Mesenchymal stem cell (in vitro differentiated cells and primary cell): ENCODE measurements around the gene TM6SF1.

Experiments
- DNase-seq: peaks from one replicate; pipeline ENCODE4 v3.0.0-alpha.2; 2013
- H2AFZ ChIP-seq: one replicate; pipeline ENCODE4 v1.6.1; 2013; ENCODE audit warnings: low read depth, mild to moderate bottlenecking, control low read depth, inconsistent platforms, low read length, moderate library complexity
- H2AK5ac ChIP-seq: 2 replicates; pipeline ENCODE4 v1.6.1; 2013; ENCODE audit warnings: low read length, moderate library complexity, mild to moderate bottlenecking, inconsistent platforms; ENCODE audit not compliant: severe bottlenecking
- H2BK120ac ChIP-seq: one replicate; pipeline ENCODE4 v1.6.1; 2013; ENCODE audit warnings: low read depth, mild to moderate bottlenecking, inconsistent platforms, low read length, moderate library complexity
- H2BK12ac ChIP-seq, 2 experiments: one replicate each; pipeline ENCODE4 v1.6.1; 2013; ENCODE audit warnings: inconsistent platforms in 2 of 2, low read length in 2 of 2, mild to moderate bottlenecking in 2 of 2, moderate library complexity in 2 of 2, control low read depth in 1 of 2
- H2BK15ac ChIP-seq: one replicate; pipeline ENCODE4 v1.6.1; 2013; ENCODE audit warnings: mild to moderate bottlenecking, low read depth, inconsistent platforms; ENCODE audit not compliant: poor library complexity, severe bottlenecking
- H2BK5ac ChIP-seq: 2 replicates; pipeline ENCODE4 v1.6.1; 2013; ENCODE audit warnings: low read depth, mild to moderate bottlenecking, low read length, control low read depth, inconsistent platforms; ENCODE audit not compliant: poor library complexity, severe bottlenecking
- H3K14ac ChIP-seq, 2 experiments: one replicate each; pipeline ENCODE4 v1.6.1; 2013; ENCODE audit warnings: inconsistent platforms in 2 of 2, low read length in 2 of 2, control low read depth in 1 of 2, mild to moderate bottlenecking in 1 of 2, moderate library complexity in 1 of 2
- H3K18ac ChIP-seq, 2 experiments: one replicate each; pipeline ENCODE4 v1.6.1; 2013; ENCODE audit warnings: inconsistent platforms in 2 of 2, low read length in 2 of 2, control low read depth in 1 of 2, low read depth in 1 of 2, mild to moderate bottlenecking in 1 of 2
- H3K23ac ChIP-seq, 2 experiments: one replicate each; pipeline ENCODE4 v1.6.1; 2013; ENCODE audit warnings: inconsistent platforms in 2 of 2, low read length in 2 of 2, mild to moderate bottlenecking in 2 of 2, moderate library complexity in 2 of 2, control low read depth in 1 of 2
- H3K27ac ChIP-seq: 2 replicates; pipeline ENCODE4 v1.5.1; 2013; ENCODE audit warnings: mild to moderate bottlenecking, moderate library complexity, low read length, control low read depth, inconsistent platforms; ENCODE audit not compliant: poor library complexity, severe bottlenecking
- H3K27me3 ChIP-seq, 2 experiments: 2 replicates each; pipeline versions ENCODE4 v1.6.1 to v1.7.0; 2013; ENCODE audit warnings: low read length in 2 of 2, mild to moderate bottlenecking in 2 of 2, moderate library complexity in 2 of 2, control low read depth in 1 of 2, inconsistent platforms in 1 of 2; ENCODE audit not compliant: control insufficient read depth in 1 of 2, insufficient read depth in 1 of 2
- H3K36me3 ChIP-seq, 2 experiments: 2 replicates each; pipeline versions ENCODE4 v1.6.1 to v1.7.0; 2013; ENCODE audit warnings: low read length in 2 of 2, control low read depth in 1 of 2, inconsistent platforms in 1 of 2, low read depth in 1 of 2, mild to moderate bottlenecking in 1 of 2; ENCODE audit not compliant: insufficient read depth in 2 of 2, control insufficient read depth in 1 of 2
- H3K4ac ChIP-seq, 2 experiments: one replicate each; pipeline ENCODE4 v1.6.1; 2013; ENCODE audit warnings: inconsistent platforms in 2 of 2, low read length in 2 of 2, mild to moderate bottlenecking in 2 of 2, moderate library complexity in 2 of 2, control low read depth in 1 of 2, low read depth in 1 of 2
- H3K4me1 ChIP-seq: 2 replicates; pipeline ENCODE4 v1.6.1; 2013; ENCODE audit warnings: low read depth, low read length, control low read depth; ENCODE audit not compliant: control insufficient read depth, insufficient read depth
- H3K4me2 ChIP-seq: 2 replicates; pipeline ENCODE4 v1.6.1; 2013; ENCODE audit warnings: low read length, mild to moderate bottlenecking, inconsistent platforms; ENCODE audit not compliant: poor library complexity, severe bottlenecking
- H3K4me3 ChIP-seq, 2 experiments: 2 replicates each; pipeline versions ENCODE4 v1.5.1 to v1.7.0; 2013; ENCODE audit warnings: low read length in 2 of 2, mild to moderate bottlenecking in 2 of 2, control low read depth in 1 of 2, low read depth in 1 of 2; ENCODE audit not compliant: insufficient read depth in 1 of 2
- H3K79me1 ChIP-seq: replicated peaks from 2 replicates; pipeline ENCODE4 v1.6.1; 2013; ENCODE audit warnings: mild to moderate bottlenecking, control low read depth, low read length, inconsistent platforms; ENCODE audit not compliant: poor library complexity, severe bottlenecking
- H3K9ac ChIP-seq: 2 replicates; pipeline ENCODE4 v1.7.0; 2013; ENCODE audit warnings: mild to moderate bottlenecking, low read length, moderate library complexity
- H3K9me3 ChIP-seq: 2 replicates; pipeline ENCODE4 v1.7.0; 2013; ENCODE audit warnings: mild to moderate bottlenecking, low read length; ENCODE audit not compliant: control insufficient read depth
- H4K8ac ChIP-seq: one replicate; pipeline ENCODE4 v1.6.1; 2013; ENCODE audit warnings: inconsistent platforms, mild to moderate bottlenecking, low read length, moderate library complexity
- H4K91ac ChIP-seq: one replicate; pipeline ENCODE4 v1.6.1; 2013; ENCODE audit warnings: mild to moderate bottlenecking, low read length, inconsistent platforms
- WGBS: methylation state at CpG from one replicate; pipeline ENCODE4 v1.1.7; 2013; ENCODE audit warnings: mixed read lengths; 5-methylcytosine and 5-hydroxymethylcytosine counted together

Gene TM6SF1

DNA sequence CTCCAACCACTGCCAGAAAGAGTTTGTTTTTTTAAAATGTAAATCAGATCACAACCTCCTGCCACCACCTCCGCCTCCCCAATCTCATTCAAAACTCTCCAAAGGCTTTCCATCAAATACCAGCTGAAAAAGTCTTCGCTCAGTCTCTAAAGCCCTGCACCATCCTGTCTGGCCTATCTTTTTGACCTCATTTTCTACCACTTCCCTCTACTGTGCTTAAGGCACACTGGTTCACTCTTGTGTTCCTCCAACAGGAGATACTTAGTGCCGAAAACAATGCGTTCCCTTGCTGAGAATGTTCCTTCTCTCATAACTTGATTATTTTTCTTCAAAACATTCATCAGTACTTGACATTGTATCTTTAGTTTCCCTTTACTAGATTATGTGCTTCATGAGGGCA is 43.9 kb upstream of the TM6SF1 start:
- no peak overlapping the region for H3K4ac ChIP-seq
- H3K27me3 ChIP-seq: no peaks in the 10 kb centered on the region
- H2BK120ac ChIP-seq: no peak overlapping the region
- no peak overlapping the region for H3K23ac ChIP-seq
- H2BK15ac ChIP-seq: no peak overlapping the region
- H4K91ac ChIP-seq: no peak overlapping the region
- H2BK5ac ChIP-seq: no peak overlapping the region
- no peak for DNase-seq
- no peak overlapping the region for H3K4me2 ChIP-seq
- no peak overlapping the region for H3K18ac ChIP-seq
- H3K9ac ChIP-seq: no peak overlapping the region
- peaks cover 5% of the 10 kb centered on the region for H3K4me1 ChIP-seq
- WGBS: 97% methylated on average over 3 of the region's 4 CpGs
- H3K79me1 ChIP-seq: peaks cover 1% of the 10 kb centered on the region
- no peak overlapping the region for H2AFZ ChIP-seq
- no peak overlapping the region for H3K27ac ChIP-seq
- no peaks in the 10 kb centered on the region for H3K9me3 ChIP-seq
- no peak overlapping the region for H3K14ac ChIP-seq
- no peak overlapping the region for H2AK5ac ChIP-seq
- no peak overlapping the region for H2BK12ac ChIP-seq
- no peak overlapping the region for H4K8ac ChIP-seq
- H3K4me3 ChIP-seq: peak overlapping the region in 1 of 2 experiments; percentile 96
- no peaks in the 10 kb centered on the region for H3K36me3 ChIP-seq

DNA sequence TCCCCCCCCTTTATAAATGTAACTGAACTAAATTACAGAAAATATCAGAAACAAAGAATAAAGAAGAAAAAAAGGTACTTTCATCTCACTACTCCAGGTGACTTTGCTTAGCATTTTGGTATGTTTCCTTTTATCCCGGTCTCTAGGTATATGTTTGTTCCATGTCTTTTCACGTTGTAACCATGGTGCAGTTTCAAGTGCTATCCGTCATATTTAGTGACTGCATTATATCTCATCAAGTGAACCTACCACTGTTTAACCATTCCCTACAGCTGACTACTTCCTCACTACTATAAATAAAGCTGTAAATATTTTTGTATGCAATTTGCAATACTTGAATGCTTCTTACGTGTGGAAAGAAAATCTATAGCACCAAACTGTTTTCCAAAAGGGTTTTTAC is 42.6 kb upstream of the TM6SF1 start:
- Histone ChIP-seq H3K14ac (no peak overlapping the region), H2BK15ac (no peak overlapping the region), H3K23ac (no peak overlapping the region), H3K27me3 (no peaks in the 10 kb centered on the region), H2AK5ac (no peak overlapping the region), H4K91ac (no peak overlapping the region), H3K9ac (peak overlapping the region; percentile 96), H3K4ac (no peak overlapping the region), H2BK120ac (no peak overlapping the region), H3K4me3 (peak overlapping the region in 1 of 2 experiments; percentile 96), H2BK12ac (no peak overlapping the region), H3K27ac (no peak overlapping the region), H2BK5ac (no peak overlapping the region), H3K36me3 (no peaks in the 10 kb centered on the region), H3K18ac (no peak overlapping the region), H2AFZ (no peak overlapping the region), H3K79me1 (peaks cover 1% of the 10 kb centered on the region), H3K4me1 (peaks cover 5% of the 10 kb centered on the region), H4K8ac (no peak overlapping the region), H3K4me2 (peak overlapping the region; percentile 65), H3K9me3 (no peaks in the 10 kb centered on the region)
- peak; percentile 62 for DNase-seq
- 56% methylated on average over 3 of the region's 4 CpGs for WGBS

DNA sequence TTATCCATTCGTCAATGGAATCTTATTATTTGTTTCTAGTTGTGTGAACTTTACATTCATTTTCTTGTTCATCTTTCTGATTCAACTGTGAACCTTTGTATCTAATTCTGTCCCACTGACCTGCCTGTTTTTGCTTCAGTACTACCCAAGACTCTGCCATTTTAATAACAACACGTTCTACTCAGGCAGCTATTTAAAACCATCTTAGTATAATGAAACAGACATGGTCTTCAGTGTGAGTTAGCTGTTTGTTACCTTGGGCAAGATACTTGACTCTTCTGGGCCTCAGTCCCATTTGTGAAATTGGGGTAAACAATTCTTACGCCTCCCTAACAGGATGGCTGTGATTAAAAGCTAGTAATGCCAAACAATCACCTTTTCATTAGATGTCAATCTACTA is 42.0 kb upstream of the TM6SF1 start:
- H3K9me3 ChIP-seq: no peaks in the 10 kb centered on the region
- no peak overlapping the region for H4K8ac ChIP-seq
- H2AK5ac ChIP-seq: no peak overlapping the region
- H3K4me1 ChIP-seq: peaks cover 5% of the 10 kb centered on the region
- H3K27me3 ChIP-seq: no peaks in the 10 kb centered on the region
- no peak for DNase-seq
- no peak overlapping the region for H3K4ac ChIP-seq
- peak overlapping the region; percentile 91 for H3K4me2 ChIP-seq
- no peak overlapping the region for H2BK12ac ChIP-seq
- no peak overlapping the region for H3K18ac ChIP-seq
- H3K14ac ChIP-seq: no peak overlapping the region
- H2AFZ ChIP-seq: no peak overlapping the region
- H3K9ac ChIP-seq: peak overlapping the region; percentile 96
- no peak overlapping the region for H3K27ac ChIP-seq
- H2BK5ac ChIP-seq: no peak overlapping the region
- H3K36me3 ChIP-seq: no peaks in the 10 kb centered on the region
- no peak overlapping the region for H3K23ac ChIP-seq
- H3K4me3 ChIP-seq: peak overlapping the region in 1 of 2 experiments; percentile 96
- peaks cover 1% of the 10 kb centered on the region for H3K79me1 ChIP-seq
- no peak overlapping the region for H2BK120ac ChIP-seq
- 44% methylated on average over 2 of the region's 3 CpGs for WGBS
- H4K91ac ChIP-seq: no peak overlapping the region
- H2BK15ac ChIP-seq: no peak overlapping the region

DNA sequence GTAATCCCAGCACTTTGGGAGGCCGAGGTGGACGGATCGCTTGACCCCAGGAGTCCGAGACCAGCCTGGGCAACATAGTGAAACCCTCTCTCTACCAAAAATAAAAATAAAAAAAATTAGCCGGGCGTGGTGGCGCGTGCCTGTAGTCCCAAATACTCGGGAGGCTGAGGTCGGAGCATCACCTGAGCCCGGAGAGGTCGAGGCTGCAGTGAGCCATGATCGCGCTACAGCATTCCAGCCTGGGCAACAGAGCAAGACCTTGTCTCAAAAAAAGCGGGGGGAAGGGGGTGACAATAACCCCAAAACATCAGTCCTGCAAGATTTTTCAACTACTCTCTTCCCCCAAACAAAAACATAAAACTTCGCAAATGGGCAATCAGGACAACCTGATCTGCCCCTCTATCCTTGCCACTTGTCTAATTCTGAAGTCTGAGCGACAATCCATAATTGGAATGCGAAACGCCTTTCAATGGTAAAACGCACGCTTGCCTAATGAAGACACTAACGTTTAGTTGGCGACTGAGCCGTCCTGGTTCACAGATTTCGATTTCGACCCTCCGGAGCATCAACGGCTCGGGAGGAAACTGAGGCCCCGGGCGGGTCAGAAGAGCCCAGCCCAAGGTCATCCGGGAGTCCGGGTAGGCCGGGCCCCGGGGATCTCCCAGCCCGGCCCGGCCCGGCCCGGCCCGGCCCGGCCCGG is 41.3 kb upstream of the TM6SF1 start:
- Histone ChIP-seq H3K79me1 (peaks cover 1% of the 10 kb centered on the region), H3K27ac (no peak overlapping the region), H3K4me1 (peaks cover 5% of the 10 kb centered on the region), H3K36me3 (no peaks in the 10 kb centered on the region), H2BK15ac (peak overlapping the region; percentile 94), H3K27me3 (no peaks in the 10 kb centered on the region), H3K4ac (peak overlapping the region; percentile 89 to 98), H3K14ac (peak overlapping the region; percentile 6 to 99), H3K9me3 (no peaks in the 10 kb centered on the region), H4K91ac (peak overlapping the region; percentile 98), H3K4me2 (peak overlapping the region; percentile 91), H2BK12ac (no peak overlapping the region), H3K23ac (no peak overlapping the region), H2AK5ac (no peak overlapping the region), H3K18ac (peak overlapping the region; percentile 100), H2BK5ac (peak overlapping the region; percentile 89), H3K4me3 (peak overlapping the region; percentile 95 to 96), H2BK120ac (peak overlapping the region; percentile 94), H2AFZ (peak overlapping the region; percentile 93), H4K8ac (peak overlapping the region; percentile 96), H3K9ac (peak overlapping the region; percentile 96)
- WGBS: 9% methylated on average over 34 of the region's 42 CpGs
- peak; percentile 27 for DNase-seq
